Caco-2 (cell line): ENCODE data around the gene MEIOB. TPM values are rescaled to one million over a fixed set of nuclear protein-coding genes. Genes with fewer than 3 reads are reported as not detected.

Experiments used
- BruUV-seq: library from RNA; stranded (reverse); fragments of 400-500 nt; replicated peaks from 2 replicates; lab custom pipeline; 2021; lab: Mats Ljungman, UMichigan
- CTCF ChIA-PET: fragments of 300-600 bp; sonication (Branson Sonifier 250); formaldehyde crosslinking; loops from one replicate; lab custom pipeline; 2022; ENCODE audit warnings: antibody characterized with exemption; lab: Charles Lee
- POLR2A ChIA-PET: fragments of 300-600 bp; sonication (Branson Sonifier 250); formaldehyde crosslinking; loops from one replicate; lab custom pipeline; 2022; ENCODE audit warnings: antibody characterized with exemption; lab: Charles Lee
- DNase-seq, 2 experiments: peaks; one replicate each; pipeline versions ENCODE4 v3.0.0 to v3.0.0-alpha.2; 2020 to 2022
- H3K27me3 ChIP-seq: replicated peaks from 2 replicates; pipeline ENCODE4 v1.6.0; 2011; ENCODE audit warnings: low read length; ENCODE audit not compliant: control insufficient read depth, insufficient read depth
- H3K36me3 ChIP-seq: 2 replicates; pipeline ENCODE4 v1.5.1; 2011; ENCODE audit warnings: low read length; ENCODE audit not compliant: control insufficient read depth, insufficient read depth
- H3K4me1 ChIP-seq: fragments of 250-450 bp; sonication (Bioruptor Pico); 2 replicates; pipeline ENCODE4 v1.5.1; 2020; ENCODE audit warnings: mild to moderate bottlenecking
- H3K4me3 ChIP-seq: 2 replicates; pipeline ENCODE4 v1.5.1; 2011; ENCODE audit warnings: low read depth, mild to moderate bottlenecking, control low read depth, low read length
- H3K9me3 ChIP-seq: fragments of 250-450 bp; sonication (Bioruptor Pico); 2 replicates; pipeline ENCODE4 v1.5.1; 2020; ENCODE audit warnings: mild to moderate bottlenecking, moderate library complexity
- H3K27ac Mint-ChIP-seq: one replicate; pipeline ENCODE4 v1.8.0; 2022; ENCODE audit warnings: mixed read lengths; ENCODE audit not compliant: unreplicated experiment
- H3K27me3 Mint-ChIP-seq: one replicate; pipeline ENCODE4 v1.8.0; 2022; ENCODE audit warnings: mixed read lengths; ENCODE audit not compliant: insufficient read depth, unreplicated experiment
- H3K36me3 Mint-ChIP-seq: one replicate; pipeline ENCODE4 v1.8.0; 2022; ENCODE audit warnings: mild to moderate bottlenecking, mixed read lengths; ENCODE audit not compliant: insufficient read depth, unreplicated experiment
- H3K4me1 Mint-ChIP-seq: one replicate; pipeline ENCODE4 v1.8.0; 2022; ENCODE audit warnings: low read depth, mixed read lengths; ENCODE audit not compliant: unreplicated experiment
- H3K4me3 Mint-ChIP-seq: one replicate; pipeline ENCODE4 v1.8.0; 2022; ENCODE audit warnings: mild to moderate bottlenecking, moderate library complexity, mixed read lengths; ENCODE audit not compliant: unreplicated experiment
- H3K9me3 Mint-ChIP-seq: one replicate; pipeline ENCODE4 v1.8.0; 2022; ENCODE audit warnings: mixed read lengths; ENCODE audit not compliant: unreplicated experiment
- CTCF ChIP-seq, 2 experiments: fragments of 200-600 bp in 1 of 2; IDR thresholded peaks; 1 replicate in 1 of 2; 2 replicates in 1 of 2; pipeline versions ENCODE4 v1.5.1 to v1.8.0; 2011 to 2022; ENCODE audit warnings: antibody characterized with exemption in 1 of 2, control low read depth in 1 of 2, inconsistent platforms in 1 of 2, low read depth in 1 of 2, low read length in 1 of 2, mild to moderate bottlenecking in 1 of 2, moderate library complexity in 1 of 2; ENCODE audit not compliant: insufficient read depth in 1 of 2, severe bottlenecking in 1 of 2, unreplicated experiment in 1 of 2
- intact Hi-C: fragments of 100-400 bp; cut with micrococcal nuclease; formaldehyde crosslinking; loops from one replicate; pipeline ENCODE4 v1.10.0; 2022; ENCODE audit not compliant: unreplicated experiment
- total RNA-seq: library from RNA; stranded (reverse); gene quantifications from 2 replicates; pipeline ENCODE4 v1.2.3, GENCODE V29; 2022

The MEIOB gene
- total RNA-seq, 1 experiment from 2014 or later, result not detected

- H3K9me3 Mint-ChIP-seq, result no peaks in the 10 kb centered on the region
- no peak overlapping the region for H3K4me3 ChIP-seq
- no peaks in the 10 kb centered on the region for H3K9me3 ChIP-seq
- ChIA-PET POLR2A (no interaction called here), CTCF (no interaction called here)
- peaks cover 25% of the 10 kb centered on the region for H3K36me3 Mint-ChIP-seq
- H3K27me3 Mint-ChIP-seq, result no peaks in the 10 kb centered on the region
- intact Hi-C loops, result no loop called here
- no peaks in the 10 kb centered on the region for H3K27me3 ChIP-seq
- H3K4me1 Mint-ChIP-seq, result no peaks in the 10 kb centered on the region
- no peaks in the 10 kb centered on the region for H3K4me1 ChIP-seq
- H3K36me3 ChIP-seq, result peaks cover 2% of the 10 kb centered on the region; the same call in 1 of the 2 replicates
- BruUV-seq, result no TSS peak
- no peak for TF ChIP-seq CTCF (IDR thresholded peaks at IDR 0.05; ENCODE audit: insufficient read depth in 1 of 2, low read depth in 1 of 2, low read length in 1 of 2, severe bottlenecking in 1 of 2, unreplicated experiment in 1 of 2)
- no peak overlapping the region for H3K27ac Mint-ChIP-seq
- H3K4me3 Mint-ChIP-seq, result no peak overlapping the region
- DNase-seq, result no peak
These were observed 83.8 kb downstream of the MEIOB start for GRCh38 chr16:1788095-1788707.

GRCh38 chr16:1787322-1788094 lies 84.5 kb downstream of the MEIOB start:
- CTCF ChIA-PET, result no interaction called here
- Mint-ChIP-seq H3K27ac (no peak overlapping the region), H3K36me3 (peaks cover 32% of the 10 kb centered on the region), H3K4me1 (no peaks in the 10 kb centered on the region), H3K27me3 (no peaks in the 10 kb centered on the region), H3K4me3 (no peak overlapping the region), H3K9me3 (no peaks in the 10 kb centered on the region)
- no TSS peak for BruUV-seq
- Histone ChIP-seq H3K36me3 (peaks cover 2% of the 10 kb centered on the region; the same call in 1 of the 2 replicates), H3K4me1 (no peaks in the 10 kb centered on the region), H3K27me3 (no peaks in the 10 kb centered on the region), H3K4me3 (no peak overlapping the region), H3K9me3 (no peaks in the 10 kb centered on the region)
- TF ChIP-seq CTCF (IDR thresholded peaks at IDR 0.05; ENCODE audit: insufficient read depth in 1 of 2, low read depth in 1 of 2, low read length in 1 of 2, severe bottlenecking in 1 of 2, unreplicated experiment in 1 of 2), result no peak
- intact Hi-C loops, result no loop called here
- POLR2A ChIA-PET, result no interaction called here
- DNase-seq, result no peak

GRCh38 chr16:1787056-1787321 lies 85.0 kb downstream of the MEIOB start:
- H3K4me3 Mint-ChIP-seq, result no peak overlapping the region
- no peak for TF ChIP-seq CTCF (IDR thresholded peaks at IDR 0.05; ENCODE audit: insufficient read depth in 1 of 2, low read depth in 1 of 2, low read length in 1 of 2, severe bottlenecking in 1 of 2, unreplicated experiment in 1 of 2)
- ChIA-PET POLR2A (no interaction called here), CTCF (no interaction called here)
- H3K27me3 Mint-ChIP-seq, result no peaks in the 10 kb centered on the region
- H3K27ac Mint-ChIP-seq, result no peak overlapping the region
- H3K36me3 ChIP-seq, result peaks cover 2% of the 10 kb centered on the region; the same call in 1 of the 2 replicates
- H3K4me1 ChIP-seq, result no peaks in the 10 kb centered on the region
- intact Hi-C loops, result no loop called here
- H3K4me1 Mint-ChIP-seq, result no peaks in the 10 kb centered on the region
- no TSS peak for BruUV-seq
- no peak for DNase-seq
- H3K4me3 ChIP-seq, result no peak overlapping the region
- peaks cover 37% of the 10 kb centered on the region for H3K36me3 Mint-ChIP-seq
- no peaks in the 10 kb centered on the region for H3K9me3 ChIP-seq
- H3K9me3 Mint-ChIP-seq, result no peaks in the 10 kb centered on the region
- no peaks in the 10 kb centered on the region for H3K27me3 ChIP-seq
